ENCODE data around the gene C1QTNF6.
A peak's percentile ranks its signal among the peaks of the same experiment; 100 is the strongest.

C1QTNF6 gene

GRCh38 chr22:37192204-37192603, 4.2 kb upstream of the C1QTNF6 start:
- no peak for TF ChIP-seq CTCF (conservative IDR thresholded peaks at IDR 0.05; ENCODE audit: low read depth, low read length)
- no peak overlapping the region for H3K4me3 ChIP-seq (ENCODE audit: low read length)
- no peak for DNase-seq (ENCODE audit: low read depth)

- H3K4me3 ChIP-seq (ENCODE audit: low read length), result no peak overlapping the region
- DNase-seq (ENCODE audit: low read depth), result no peak
- no peak for TF ChIP-seq CTCF (conservative IDR thresholded peaks at IDR 0.05; ENCODE audit: low read depth, low read length)
Measured at GRCh38 chr22:37190262-37190780, 2.3 kb upstream of the C1QTNF6 start.

GRCh38 chr22:37188901-37189466, 937 bp upstream of the C1QTNF6 start:
- no peak for TF ChIP-seq CTCF (conservative IDR thresholded peaks at IDR 0.05; ENCODE audit: low read depth, low read length)
- no peak for DNase-seq (ENCODE audit: low read depth)
- H3K4me3 ChIP-seq (ENCODE audit: low read length), result no peak overlapping the region

- peak overlapping the region; percentile 46 for H3K4me3 ChIP-seq (ENCODE audit: low read length)
- DNase-seq (ENCODE audit: low read depth), result no peak
Measured at GRCh38 chr22:37187552-37187890, 526 bp downstream of the C1QTNF6 start.

GRCh38 chr22:37186997-37187522, 987 bp downstream of the C1QTNF6 start:
- TF ChIP-seq CTCF (conservative IDR thresholded peaks at IDR 0.05; ENCODE audit: low read depth, low read length), result no peak
- DNase-seq (ENCODE audit: low read depth), result no peak
- H3K4me3 ChIP-seq (ENCODE audit: low read length), result peak overlapping the region; percentile 46

More at GRCh38 chr22:37187552-37187890, 526 bp downstream of the C1QTNF6 start:
- TF ChIP-seq CTCF (conservative IDR thresholded peaks at IDR 0.05; ENCODE audit: low read depth, low read length), result no peak

GRCh38 chr22:37186228-37186996, 1.6 kb downstream of the C1QTNF6 start:
- DNase-seq (ENCODE audit: low read depth), result no peak
- H3K4me3 ChIP-seq (ENCODE audit: low read length), result no peak overlapping the region

More at GRCh38 chr22:37186228-37186996, 1.6 kb downstream of the C1QTNF6 start:
- TF ChIP-seq CTCF (conservative IDR thresholded peaks at IDR 0.05; ENCODE audit: low read depth, low read length), result no peak

Data from retinal pigment epithelial cell (primary cell).